Activated CD8-positive, alpha-beta memory T cell treated with anti-CD3 and anti-CD28 coated beads for 1 hour (primary cell): ENCODE data around the gene LRIG3.

Experiments used
- DNase-seq, 2 donors: peaks; one replicate each; pipeline ENCODE4 v3.0.0-alpha.2; 2020; ENCODE audit warnings: low read depth in 1 of 2; ENCODE audit errors: extremely low read depth in 1 of 2

The LRIG3 gene

GRCh38 chr12:58931518-58931917 lies 11.2 kb upstream of the LRIG3 start:
- no peak for DNase-seq

GRCh38 chr12:58930770-58931324 lies 10.5 kb upstream of the LRIG3 start:
- no peak for DNase-seq

DNA sequence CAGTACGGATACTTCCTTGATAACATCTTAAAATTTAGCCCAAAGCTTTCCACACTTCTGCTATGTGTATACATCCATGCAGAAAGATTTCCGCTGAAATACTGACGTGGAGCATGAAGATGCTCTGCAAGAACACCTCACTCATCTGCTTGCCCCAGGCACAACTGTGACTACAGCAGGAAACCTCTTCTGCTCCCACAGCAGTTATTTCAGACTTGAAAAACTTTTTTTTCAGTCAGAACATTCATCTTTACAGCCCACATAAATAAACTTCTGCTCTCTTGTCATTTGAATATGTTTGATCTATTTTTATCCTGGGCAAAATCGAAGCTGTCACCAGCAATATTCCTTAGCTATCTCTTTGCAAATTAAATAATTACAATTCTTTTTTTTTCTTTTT lies 6.8 kb upstream of the LRIG3 start:
- no peak for DNase-seq

DNA sequence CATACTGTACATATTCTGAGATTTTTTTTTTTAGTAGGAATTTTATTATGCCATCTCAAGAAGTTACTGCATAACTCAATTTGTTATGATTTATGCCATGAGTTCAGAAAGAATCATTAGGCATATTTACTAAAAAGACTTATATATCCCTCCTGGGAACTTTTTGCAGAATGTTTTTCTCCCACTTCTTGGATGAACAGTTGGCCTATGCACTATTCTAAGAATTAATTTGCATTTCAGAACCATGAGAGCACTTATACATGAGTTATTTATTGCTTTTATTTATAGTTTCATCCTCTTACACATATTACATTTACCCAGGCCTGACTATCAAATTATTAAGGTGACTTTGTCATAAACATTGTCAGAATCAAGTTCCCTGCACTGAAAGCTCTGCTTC lies 6.3 kb upstream of the LRIG3 start:
- no peak for DNase-seq

- DNase-seq: no peak
These were observed 5.4 kb upstream of the LRIG3 start for GRCh38 chr12:58925751-58926150.

- DNase-seq: no peak
These were observed 4.9 kb upstream of the LRIG3 start for GRCh38 chr12:58925111-58925611.

DNA sequence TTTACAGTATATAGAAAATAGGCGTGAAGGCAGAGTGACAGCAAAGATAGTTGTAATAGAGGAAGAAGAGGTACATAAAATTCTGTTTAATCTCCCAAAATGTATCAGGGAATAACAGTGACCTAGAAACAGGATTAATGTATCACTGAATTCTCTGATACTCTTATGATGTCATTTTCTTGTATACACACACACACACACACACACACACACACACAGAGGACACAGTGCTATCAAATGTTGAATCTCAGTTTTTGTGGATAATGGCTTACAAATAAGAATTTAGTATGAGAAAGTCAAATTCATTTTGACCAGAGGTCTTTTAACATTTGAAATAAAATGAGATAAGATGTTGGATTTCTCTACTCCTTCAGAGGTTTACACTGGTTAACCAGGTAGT lies 4.3 kb upstream of the LRIG3 start:
- DNase-seq: no peak

GRCh38 chr12:58923781-58924180 lies 3.5 kb upstream of the LRIG3 start:
- no peak for DNase-seq

DNA sequence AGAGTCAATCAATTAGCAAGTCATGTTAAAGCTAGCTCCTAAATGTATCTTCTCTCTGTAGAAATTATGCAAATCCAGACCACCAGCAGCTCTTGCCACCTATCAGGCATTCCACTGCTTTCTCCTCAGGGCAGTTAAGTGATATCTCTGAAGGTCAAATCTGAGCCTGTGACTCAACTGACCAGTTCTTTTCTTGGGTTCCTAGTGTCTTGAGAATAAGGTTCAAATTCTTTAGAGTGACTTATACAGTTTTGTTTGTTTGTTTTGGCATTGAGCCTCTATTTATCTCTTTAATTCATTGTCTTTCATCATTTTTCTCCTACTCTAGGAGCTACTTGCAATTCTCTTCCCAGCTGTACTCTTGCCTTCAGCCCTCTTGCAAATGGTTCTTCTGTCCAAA lies 2.5 kb upstream of the LRIG3 start:
- no peak for DNase-seq

DNA sequence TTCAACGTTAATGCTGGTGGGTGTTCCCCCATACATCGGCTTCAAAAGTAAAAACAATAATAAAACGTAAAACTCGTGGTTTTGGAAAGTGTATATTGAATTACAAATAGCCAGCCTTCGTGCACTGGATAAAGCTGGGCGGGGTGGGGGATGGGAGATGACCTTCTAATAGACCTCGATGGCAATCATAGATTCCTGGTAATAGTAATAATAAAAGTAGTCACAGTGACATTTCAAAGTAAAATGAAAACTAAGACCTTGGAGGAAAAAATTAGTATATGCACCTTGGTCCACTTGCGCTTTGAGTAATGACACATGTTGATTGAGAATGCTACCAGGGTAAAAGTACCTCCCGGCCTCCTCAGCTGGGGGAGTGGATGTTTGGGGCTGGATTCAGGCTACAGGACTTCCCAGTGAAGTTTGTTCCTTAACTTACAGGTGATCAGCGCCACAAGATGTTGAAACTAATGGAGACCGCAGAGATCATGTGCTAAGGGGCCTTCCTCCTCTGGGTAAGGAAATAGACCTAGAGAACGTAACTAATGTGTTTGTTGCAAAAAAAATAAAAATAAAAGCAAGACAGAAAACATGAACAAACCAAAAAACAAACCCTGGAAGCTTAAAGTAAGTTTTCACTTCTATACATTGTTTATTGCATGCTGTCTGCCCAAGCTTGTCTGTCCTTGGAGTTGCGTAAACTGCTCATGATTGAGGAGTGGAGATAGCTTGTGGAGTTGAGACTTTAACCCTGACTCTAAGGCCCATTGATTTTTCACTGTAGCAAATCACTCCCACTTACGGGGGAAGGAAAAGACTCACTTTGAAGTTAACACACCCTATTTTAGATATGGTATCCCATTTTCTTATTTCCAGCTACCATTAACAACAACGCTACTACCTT lies 907 bp upstream of the LRIG3 start:
- no peak for DNase-seq

- no peak for DNase-seq
These were observed 838 bp downstream of the LRIG3 start for GRCh38 chr12:58919231-58920101.

DNA sequence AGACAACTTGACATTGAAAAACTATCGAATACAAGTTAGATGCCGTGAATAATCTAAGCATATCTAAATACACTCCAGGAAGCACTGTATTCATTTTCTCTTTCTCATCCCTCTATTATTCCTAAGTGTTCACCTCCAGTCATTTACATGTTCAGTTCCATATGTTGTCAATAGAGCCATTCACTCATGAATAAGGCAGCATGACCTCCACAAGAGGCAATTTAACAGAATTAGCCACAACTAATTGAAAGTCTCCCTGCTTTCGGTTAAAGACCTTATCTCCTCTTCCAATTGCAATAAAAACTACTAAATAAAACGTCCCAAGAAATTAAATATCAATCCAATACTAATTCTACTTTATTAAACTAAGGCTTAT lies 1.8 kb downstream of the LRIG3 start:
- DNase-seq: no peak

GRCh38 chr12:58917699-58918468 lies 2.4 kb downstream of the LRIG3 start:
- DNase-seq: no peak

DNA sequence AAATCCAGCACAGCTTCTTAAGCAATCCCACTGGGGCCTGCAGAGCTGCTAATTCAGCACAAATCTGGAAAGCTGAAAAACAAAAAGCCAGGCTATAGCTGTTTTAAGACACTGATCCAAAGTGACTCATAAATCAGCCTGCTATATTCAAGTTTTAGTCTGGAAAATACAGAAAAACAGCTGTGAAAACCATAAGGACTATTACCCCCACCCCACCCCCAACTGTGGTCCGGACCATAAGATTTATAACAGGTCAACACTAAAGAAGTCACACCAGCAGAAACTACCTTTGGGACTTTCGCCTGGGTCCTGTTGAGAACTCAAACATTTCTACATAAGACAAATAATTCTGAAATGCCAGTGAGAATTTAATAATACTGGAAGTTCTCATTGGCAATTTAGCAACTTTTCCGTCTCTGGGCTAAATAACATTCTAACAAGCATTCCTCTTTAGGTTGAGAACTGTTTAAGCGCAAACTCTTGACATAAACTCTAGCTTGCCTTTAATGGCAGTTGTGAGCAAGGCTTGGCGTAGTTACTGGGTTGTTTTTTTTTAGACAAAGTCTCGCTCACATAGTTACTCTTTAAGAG lies 3.3 kb downstream of the LRIG3 start:
- no peak for DNase-seq

DNA sequence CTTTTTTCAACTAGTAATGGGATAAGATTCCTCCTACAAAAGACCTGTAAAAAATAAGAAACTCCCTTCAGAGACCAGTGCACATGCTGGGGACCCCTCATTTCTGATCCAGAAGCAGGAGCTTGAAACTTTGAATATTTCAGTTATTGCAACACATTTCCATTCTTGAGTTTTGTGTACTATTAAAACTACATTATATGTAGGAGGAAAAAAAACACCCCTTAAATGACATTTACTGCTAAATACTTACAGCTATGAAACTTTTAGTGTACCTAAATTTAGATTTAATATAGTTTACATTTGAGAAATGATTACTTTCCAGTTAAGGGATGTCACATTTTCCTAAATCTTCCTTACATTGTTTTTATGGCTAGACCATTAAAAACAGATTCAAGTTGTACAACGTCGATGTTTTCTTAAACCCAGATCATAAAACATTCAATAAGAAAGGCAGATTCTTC lies 4.1 kb downstream of the LRIG3 start:
- no peak for DNase-seq

DNA sequence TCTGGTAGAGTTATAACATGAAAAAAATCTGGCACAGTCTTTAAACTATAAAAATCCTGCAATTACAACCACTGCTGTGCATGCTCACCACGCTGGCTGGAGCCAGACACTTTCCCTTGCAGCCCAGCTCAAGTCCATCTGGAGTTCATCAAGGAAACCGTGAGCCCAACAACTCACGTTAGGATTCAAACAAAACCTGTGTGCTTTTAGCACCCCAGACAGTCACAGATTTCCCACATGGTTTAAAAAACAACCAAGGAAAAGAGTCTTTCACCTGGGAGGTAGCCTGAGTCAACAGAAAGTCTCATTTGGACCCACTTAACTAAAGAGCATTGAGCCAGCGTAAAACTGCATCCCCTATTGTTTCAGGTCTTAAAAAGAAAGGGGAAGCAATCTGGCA lies 4.7 kb downstream of the LRIG3 start:
- no peak for DNase-seq

GRCh38 chr12:58915037-58915436 lies 5.3 kb downstream of the LRIG3 start:
- DNase-seq: no peak

DNA sequence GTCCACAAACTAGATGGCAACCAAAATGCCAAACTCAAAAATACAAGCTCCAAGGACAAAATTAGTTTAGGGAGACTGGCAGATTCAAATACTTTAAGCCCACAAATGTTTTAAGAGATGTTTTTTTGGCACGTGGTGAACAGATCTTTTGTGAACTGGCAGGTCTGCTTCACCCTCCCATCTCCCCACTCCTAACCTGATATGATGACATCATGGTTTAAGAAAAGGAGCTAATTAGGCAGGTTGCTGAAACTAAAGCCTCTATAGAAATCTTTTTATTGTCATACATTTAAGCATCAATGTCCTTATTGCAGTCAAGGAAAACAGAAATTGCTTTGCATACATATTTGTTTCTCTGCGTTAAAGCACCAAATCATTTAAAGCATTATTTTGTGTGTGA lies 5.8 kb downstream of the LRIG3 start:
- DNase-seq: no peak

- DNase-seq: no peak
These were observed 12.9 kb downstream of the LRIG3 start for GRCh38 chr12:58907391-58907790.

GRCh38 chr12:58906917-58907316 lies 13.4 kb downstream of the LRIG3 start:
- no peak for DNase-seq
